GM19238 (cell line): ENCODE results near the gene CTDSP2.
"Not testable (repeated sequence)": the region's sequence is repeated elsewhere in the genome, so short reads cannot be mapped to it uniquely, and the experiment has no call there.

Experiments
- DNase-seq: peaks from one replicate; pipeline ENCODE4 v3.0.0; 2011; ENCODE audit warnings: low spot score; ENCODE audit not compliant: insufficient read length

Gene CTDSP2

GRCh38 chr12:57882575-57882974 lies 36.0 kb upstream of the CTDSP2 start:
- no peak for DNase-seq

GRCh38 chr12:57881475-57881874 lies 34.9 kb upstream of the CTDSP2 start:
- no peak for DNase-seq

- DNase-seq, result not testable (repeated sequence)
Measured at GRCh38 chr12:57881035-57881434, 34.5 kb upstream of the CTDSP2 start.

GRCh38 chr12:57877876-57878275 lies 31.3 kb upstream of the CTDSP2 start:
- DNase-seq, result no peak

GRCh38 chr12:57875753-57876547 lies 29.4 kb upstream of the CTDSP2 start:
- DNase-seq, result no peak

- no peak for DNase-seq
Measured at GRCh38 chr12:57874166-57875108, 27.9 kb upstream of the CTDSP2 start.

GRCh38 chr12:57872362-57872761 lies 25.8 kb upstream of the CTDSP2 start:
- no peak for DNase-seq

GRCh38 chr12:57869927-57870318 lies 23.4 kb upstream of the CTDSP2 start:
- DNase-seq, result no peak

GRCh38 chr12:57869298-57869926 lies 22.9 kb upstream of the CTDSP2 start:
- DNase-seq, result no peak

- DNase-seq, result no peak
Measured at GRCh38 chr12:57868851-57869268, 22.3 kb upstream of the CTDSP2 start.

- no peak for DNase-seq
Measured at GRCh38 chr12:57868221-57868620, 21.7 kb upstream of the CTDSP2 start.

- no peak for DNase-seq
Measured at GRCh38 chr12:57866308-57867019, 19.9 kb upstream of the CTDSP2 start.

GRCh38 chr12:57865084-57865751 lies 18.7 kb upstream of the CTDSP2 start:
- DNase-seq, result peak; percentile 47

GRCh38 chr12:57864442-57865083 lies 18.0 kb upstream of the CTDSP2 start:
- no peak for DNase-seq

- no peak for DNase-seq
Measured at GRCh38 chr12:57863676-57864075, 17.1 kb upstream of the CTDSP2 start.

GRCh38 chr12:57861967-57862366 lies 15.4 kb upstream of the CTDSP2 start:
- DNase-seq, result no peak

GRCh38 chr12:57860883-57861282 lies 14.4 kb upstream of the CTDSP2 start:
- DNase-seq, result not testable (repeated sequence)

GRCh38 chr12:57859121-57859520 lies 12.6 kb upstream of the CTDSP2 start:
- DNase-seq, result no peak

- DNase-seq, result not testable (repeated sequence)
Measured at GRCh38 chr12:57858123-57858522, 11.6 kb upstream of the CTDSP2 start.

GRCh38 chr12:57854965-57855364 lies 8.4 kb upstream of the CTDSP2 start:
- no peak for DNase-seq
